Uterus (tissue), 2 donors: ENCODE results near the gene ROCK1.

Experiments
- POLR2A ChIP-seq, 2 donors: fragments of 450-650 bp; IDR thresholded peaks; one replicate each; pipeline ENCODE4 v1.6.1; 2016; ENCODE audit warnings: antibody characterized with exemption in 2 of 2, mild to moderate bottlenecking in 1 of 2, moderate library complexity in 1 of 2
- TF ChIP-seq, protein P1 (sequence below), 4 experiments: fragments of 200-600 bp in 2 of 4; fragments of 450-650 bp in 2 of 4; sonication (generic) in 2 of 4; IDR thresholded peaks; one replicate each; pipeline ENCODE4 v1.5.1; 2016 to 2019; ENCODE audit warnings: antibody characterized with exemption in 4 of 4, mild to moderate bottlenecking in 2 of 4, moderate library complexity in 1 of 4

DNA sequence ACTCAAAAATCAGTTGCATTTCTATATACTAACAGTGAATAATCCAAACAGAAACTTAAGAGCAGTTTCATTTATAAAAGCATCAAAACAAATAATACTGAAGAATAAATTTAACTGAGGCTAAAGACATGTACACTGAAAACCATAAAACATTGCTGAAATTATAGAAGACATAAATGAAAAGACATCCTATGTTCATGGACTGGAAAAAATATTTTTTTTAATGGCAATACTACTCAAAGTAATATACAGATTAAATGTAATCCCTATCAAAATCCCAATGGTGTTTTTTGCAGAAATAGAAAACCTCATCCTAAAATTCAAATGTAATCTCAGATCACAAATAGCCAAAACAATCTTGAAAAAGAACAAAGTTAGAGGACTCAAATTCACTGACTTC is 28.6 kb downstream of the ROCK1 start:
- TF ChIP-seq, protein P1, sequence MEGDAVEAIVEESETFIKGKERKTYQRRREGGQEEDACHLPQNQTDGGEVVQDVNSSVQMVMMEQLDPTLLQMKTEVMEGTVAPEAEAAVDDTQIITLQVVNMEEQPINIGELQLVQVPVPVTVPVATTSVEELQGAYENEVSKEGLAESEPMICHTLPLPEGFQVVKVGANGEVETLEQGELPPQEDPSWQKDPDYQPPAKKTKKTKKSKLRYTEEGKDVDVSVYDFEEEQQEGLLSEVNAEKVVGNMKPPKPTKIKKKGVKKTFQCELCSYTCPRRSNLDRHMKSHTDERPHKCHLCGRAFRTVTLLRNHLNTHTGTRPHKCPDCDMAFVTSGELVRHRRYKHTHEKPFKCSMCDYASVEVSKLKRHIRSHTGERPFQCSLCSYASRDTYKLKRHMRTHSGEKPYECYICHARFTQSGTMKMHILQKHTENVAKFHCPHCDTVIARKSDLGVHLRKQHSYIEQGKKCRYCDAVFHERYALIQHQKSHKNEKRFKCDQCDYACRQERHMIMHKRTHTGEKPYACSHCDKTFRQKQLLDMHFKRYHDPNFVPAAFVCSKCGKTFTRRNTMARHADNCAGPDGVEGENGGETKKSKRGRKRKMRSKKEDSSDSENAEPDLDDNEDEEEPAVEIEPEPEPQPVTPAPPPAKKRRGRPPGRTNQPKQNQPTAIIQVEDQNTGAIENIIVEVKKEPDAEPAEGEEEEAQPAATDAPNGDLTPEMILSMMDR (IDR thresholded peaks at IDR 0.05), result no peak
- no peak for TF ChIP-seq POLR2A (IDR thresholded peaks at IDR 0.05)
